ENCODE results near the gene CCDC93. TPM values are rescaled to one million over a fixed set of nuclear protein-coding genes. Genes with fewer than 3 reads are reported as not detected.

The CCDC93 gene
- total RNA-seq, 4 donors from 2014 or later = 11.6 to 55.6 (median 23.9) TPM

DNA sequence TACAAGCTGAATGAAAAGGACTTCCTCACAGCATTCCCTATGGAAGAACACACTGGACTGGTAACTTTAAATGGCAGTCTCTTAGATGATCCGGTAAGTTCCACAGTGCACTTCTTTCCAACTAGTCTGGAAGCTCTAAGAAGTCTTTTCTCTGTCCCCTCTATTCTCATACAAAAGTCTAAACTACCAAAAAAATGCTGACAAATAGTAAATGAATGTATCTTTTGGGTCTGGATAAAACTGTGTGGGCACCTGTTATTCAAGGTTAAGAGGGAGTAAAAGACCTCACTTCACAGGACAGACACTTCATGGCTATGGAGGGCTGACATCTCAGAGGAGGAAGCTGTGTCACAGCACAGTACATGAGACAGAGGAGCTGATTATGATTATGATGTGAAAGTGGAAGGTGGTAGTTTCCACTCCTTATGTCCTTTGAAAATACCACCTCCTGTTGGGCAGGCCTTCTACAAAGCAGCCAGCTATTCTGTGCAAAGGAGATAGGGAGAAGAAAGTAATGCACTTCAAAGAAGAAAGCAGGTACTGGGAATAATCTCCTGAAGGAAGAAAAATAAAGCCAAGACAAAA, 23.9 kb downstream of the CCDC93 start:
- no peaks in the 10 kb centered on the region for H3K27me3 ChIP-seq
- H3K36me3 ChIP-seq = peaks cover 67% of the 10 kb centered on the region
- H3K9me3 ChIP-seq = no peaks in the 10 kb centered on the region
- WGBS = 97% methylated on average over 1 of the region's 1 CpG
- TF ChIP-seq, protein P1, sequence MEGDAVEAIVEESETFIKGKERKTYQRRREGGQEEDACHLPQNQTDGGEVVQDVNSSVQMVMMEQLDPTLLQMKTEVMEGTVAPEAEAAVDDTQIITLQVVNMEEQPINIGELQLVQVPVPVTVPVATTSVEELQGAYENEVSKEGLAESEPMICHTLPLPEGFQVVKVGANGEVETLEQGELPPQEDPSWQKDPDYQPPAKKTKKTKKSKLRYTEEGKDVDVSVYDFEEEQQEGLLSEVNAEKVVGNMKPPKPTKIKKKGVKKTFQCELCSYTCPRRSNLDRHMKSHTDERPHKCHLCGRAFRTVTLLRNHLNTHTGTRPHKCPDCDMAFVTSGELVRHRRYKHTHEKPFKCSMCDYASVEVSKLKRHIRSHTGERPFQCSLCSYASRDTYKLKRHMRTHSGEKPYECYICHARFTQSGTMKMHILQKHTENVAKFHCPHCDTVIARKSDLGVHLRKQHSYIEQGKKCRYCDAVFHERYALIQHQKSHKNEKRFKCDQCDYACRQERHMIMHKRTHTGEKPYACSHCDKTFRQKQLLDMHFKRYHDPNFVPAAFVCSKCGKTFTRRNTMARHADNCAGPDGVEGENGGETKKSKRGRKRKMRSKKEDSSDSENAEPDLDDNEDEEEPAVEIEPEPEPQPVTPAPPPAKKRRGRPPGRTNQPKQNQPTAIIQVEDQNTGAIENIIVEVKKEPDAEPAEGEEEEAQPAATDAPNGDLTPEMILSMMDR (IDR thresholded peaks at IDR 0.05) = no peak
- TF ChIP-seq EP300 (IDR thresholded peaks at IDR 0.05) (no peak), POLR2AphosphoS5 (IDR thresholded peaks at IDR 0.05) (no peak), POLR2A (IDR thresholded peaks at IDR 0.05) (no peak)
- no peaks in the 10 kb centered on the region for H3K4me1 ChIP-seq
- no peak overlapping the region for H3K4me3 ChIP-seq
- no peak for DNase-seq (ENCODE audit: low spot score in 2 of 2)
- H3K27ac ChIP-seq = no peak overlapping the region

DNA sequence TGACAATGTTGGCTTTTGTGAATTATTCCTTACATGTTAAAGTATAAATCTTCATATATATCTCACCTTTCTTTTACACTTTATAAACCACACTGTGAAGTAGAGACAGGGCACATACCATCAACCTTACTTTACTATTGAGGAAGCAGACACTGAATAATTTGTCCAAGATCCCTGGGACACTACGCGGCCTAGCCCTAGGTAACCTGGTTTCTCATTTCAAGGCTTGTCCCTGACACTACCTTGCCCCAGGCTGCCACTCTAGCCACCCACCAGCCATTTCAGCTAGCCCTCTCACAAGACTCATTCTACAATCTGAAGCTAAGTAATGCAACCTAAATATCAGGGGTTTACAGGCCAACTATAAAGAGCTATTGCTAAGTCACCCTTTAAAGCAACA, 26.7 kb downstream of the CCDC93 start:
- H3K27ac ChIP-seq = no peak overlapping the region
- no peaks in the 10 kb centered on the region for H3K4me1 ChIP-seq
- WGBS = 94% methylated on average over 2 of the region's 2 CpGs
- H3K27me3 ChIP-seq = no peaks in the 10 kb centered on the region
- H3K36me3 ChIP-seq = peaks cover 59% of the 10 kb centered on the region
- DNase-seq (ENCODE audit: low spot score in 2 of 2) = no peak
- TF ChIP-seq, protein P1 (IDR thresholded peaks at IDR 0.05) = no peak
- TF ChIP-seq EP300 (IDR thresholded peaks at IDR 0.05) (no peak), POLR2AphosphoS5 (IDR thresholded peaks at IDR 0.05) (no peak), POLR2A (IDR thresholded peaks at IDR 0.05) (no peak)
- no peaks in the 10 kb centered on the region for H3K9me3 ChIP-seq
- no peak overlapping the region for H3K4me3 ChIP-seq

DNA sequence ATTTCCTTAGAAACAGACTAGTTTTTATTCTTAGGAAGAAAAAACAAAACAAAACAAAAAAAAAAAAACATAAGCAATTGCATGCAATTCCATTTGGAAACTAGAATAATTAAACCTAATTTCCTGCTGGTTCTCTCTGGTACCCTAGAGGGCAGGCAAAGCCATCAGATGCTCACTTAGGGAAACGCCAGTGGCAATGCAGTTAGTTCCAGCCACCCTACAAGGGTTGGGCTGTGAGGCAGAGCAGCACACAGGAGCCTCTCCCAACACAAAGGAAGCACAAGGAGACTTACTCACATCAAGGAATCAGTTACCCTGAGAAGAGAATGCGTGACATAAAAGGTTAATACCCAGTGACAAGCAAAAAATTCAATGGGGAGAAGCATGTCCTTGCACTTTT, 28.8 kb downstream of the CCDC93 start:
- Histone ChIP-seq H3K27me3 (no peaks in the 10 kb centered on the region), H3K9me3 (no peaks in the 10 kb centered on the region), H3K36me3 (peaks cover 47% of the 10 kb centered on the region), H3K27ac (no peak overlapping the region), H3K4me3 (no peak overlapping the region), H3K4me1 (peaks cover 11% of the 10 kb centered on the region)
- no peak for TF ChIP-seq POLR2AphosphoS5 (IDR thresholded peaks at IDR 0.05)
- no peak for DNase-seq (ENCODE audit: low spot score in 2 of 2)
- WGBS = 70% methylated on average over 2 of the region's 2 CpGs

GRCh38 chr2:117984208-117984607, 29.7 kb downstream of the CCDC93 start:
- TF ChIP-seq, protein P1 (IDR thresholded peaks at IDR 0.05) = no peak
- TF ChIP-seq POLR2A (IDR thresholded peaks at IDR 0.05) (no peak), EP300 (IDR thresholded peaks at IDR 0.05) (no peak), POLR2AphosphoS5 (IDR thresholded peaks at IDR 0.05) (no peak)
- peaks cover 18% of the 10 kb centered on the region for H3K4me1 ChIP-seq
- no peaks in the 10 kb centered on the region for H3K9me3 ChIP-seq
- H3K4me3 ChIP-seq = no peak overlapping the region
- no peak overlapping the region for H3K27ac ChIP-seq
- no peaks in the 10 kb centered on the region for H3K27me3 ChIP-seq
- H3K36me3 ChIP-seq = peaks cover 39% of the 10 kb centered on the region
- whole genome bisulfite sequencing = 94% methylated on average over 2 of the region's 2 CpGs
- DNase-seq (ENCODE audit: low spot score in 2 of 2) = no peak

DNA sequence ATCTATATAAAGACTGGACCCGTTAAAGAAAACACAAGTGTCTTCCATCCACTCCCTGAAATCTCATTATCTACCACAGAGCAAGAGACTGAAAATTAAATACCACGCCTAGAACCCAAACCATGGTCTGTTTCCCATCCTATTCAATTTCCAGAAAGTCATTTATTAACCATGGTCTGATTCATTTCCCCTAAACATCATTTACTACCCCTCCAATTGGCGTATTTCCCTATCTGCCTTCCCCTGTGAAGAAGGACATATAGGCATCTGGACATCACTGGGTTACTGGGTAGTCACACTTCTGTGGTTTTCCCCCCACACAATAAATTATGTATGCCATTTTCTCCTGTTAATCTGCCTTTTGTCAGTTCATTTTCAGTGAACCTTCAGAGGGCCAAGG, 30.8 kb downstream of the CCDC93 start:
- Histone ChIP-seq H3K4me1 (peaks cover 18% of the 10 kb centered on the region), H3K27me3 (no peaks in the 10 kb centered on the region), H3K9me3 (no peaks in the 10 kb centered on the region), H3K4me3 (no peak overlapping the region), H3K27ac (no peak overlapping the region), H3K36me3 (peaks cover 34% of the 10 kb centered on the region)
- 92% methylated on average over 3 of the region's 3 CpGs for WGBS
- no peak for DNase-seq (ENCODE audit: low spot score in 2 of 2)
- TF ChIP-seq POLR2AphosphoS5 (IDR thresholded peaks at IDR 0.05) (no peak), EP300 (IDR thresholded peaks at IDR 0.05) (no peak), POLR2A (IDR thresholded peaks at IDR 0.05) (no peak)
- TF ChIP-seq, protein P1 (IDR thresholded peaks at IDR 0.05) = no peak
